NCI-H460 (cell line): ENCODE data around the gene APOL4. TPM values are rescaled to one million over a fixed set of nuclear protein-coding genes. Genes with fewer than 3 reads are reported as not detected.
"Not testable (repeated sequence)": the region's sequence is repeated elsewhere in the genome, so short reads cannot be mapped to it uniquely, and the experiment has no call there.

Experiments used
- DNase-seq: peaks from one replicate; pipeline ENCODE4 v3.0.0-alpha.2; 2016; ENCODE audit warnings: low read depth; ENCODE audit errors: extremely low read depth
- total RNA-seq: library from RNA; depleted of rRNA; stranded (reverse); fragments of >200 nt; shearing (Covaris generic); gene quantifications from 2 replicates; pipeline ENCODE4 v1.2.3, GENCODE V29; 2014

The APOL4 gene
- total RNA-seq, 1 experiment from 2014 or later = not detected

GRCh38 chr22:36232715-36233401 lies 31.2 kb upstream of the APOL4 start:
- no peak for DNase-seq

GRCh38 chr22:36231051-36231450 lies 29.4 kb upstream of the APOL4 start:
- not testable (repeated sequence) for DNase-seq

DNA sequence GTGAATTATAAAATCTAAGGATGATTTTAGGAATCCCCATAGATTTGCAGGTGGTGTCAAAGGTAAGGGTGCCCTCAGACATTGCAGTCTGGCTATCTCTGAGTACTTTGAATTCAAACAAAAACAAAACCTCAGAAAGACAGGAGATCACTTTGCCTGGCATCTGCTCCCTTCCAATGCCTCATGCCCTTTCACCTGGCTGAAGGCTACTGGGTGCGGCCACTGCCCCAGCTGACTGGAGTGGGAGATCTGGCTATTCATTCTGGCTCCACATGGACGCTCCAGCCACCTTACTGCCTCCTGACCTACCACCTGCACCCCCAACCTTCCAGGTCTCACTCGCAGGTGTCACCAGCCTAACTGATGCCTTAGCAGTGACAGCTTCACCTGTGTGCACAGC lies 28.0 kb upstream of the APOL4 start:
- not testable (repeated sequence) for DNase-seq

GRCh38 chr22:36228944-36229343 lies 27.3 kb upstream of the APOL4 start:
- no peak for DNase-seq

DNA sequence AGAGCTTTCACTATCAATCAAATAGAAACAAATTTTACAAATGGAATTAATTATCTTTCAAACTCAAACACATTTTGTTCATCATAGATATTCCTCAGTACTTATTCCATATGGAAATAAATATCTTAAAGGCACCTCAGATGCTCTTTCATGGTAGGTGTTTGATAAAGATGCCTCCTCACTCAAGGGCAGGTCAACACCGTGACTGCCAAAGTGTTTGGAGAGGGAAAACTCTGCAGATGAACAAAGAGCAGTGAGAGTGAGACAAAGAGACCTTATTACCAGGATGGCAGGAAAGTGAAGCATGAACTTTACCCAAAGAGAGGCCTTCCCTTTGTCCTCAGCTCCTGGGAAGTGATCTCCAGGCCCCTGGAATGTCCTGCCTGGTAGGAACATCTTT lies 26.8 kb upstream of the APOL4 start:
- not testable (repeated sequence) for DNase-seq

DNA sequence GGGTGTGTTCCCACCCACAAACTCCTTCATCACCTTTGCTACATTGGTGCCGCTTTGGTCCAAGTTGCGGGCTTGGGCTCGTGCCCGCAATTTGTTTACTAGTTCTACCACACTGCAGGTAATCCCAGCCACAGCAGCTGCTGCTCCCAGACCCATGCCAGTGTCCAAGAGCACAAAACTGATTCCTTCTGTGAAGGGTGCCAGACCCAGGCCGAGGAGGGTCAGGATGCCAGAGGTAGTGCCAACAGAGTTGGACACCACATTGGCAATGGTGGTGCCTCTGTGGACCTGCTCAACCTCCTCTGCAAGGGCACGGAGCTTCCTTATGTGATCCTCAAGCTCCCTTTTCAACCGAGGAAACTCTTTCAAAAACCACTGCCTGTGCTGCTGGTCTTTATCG lies 26.2 kb upstream of the APOL4 start:
- no peak for DNase-seq

DNA sequence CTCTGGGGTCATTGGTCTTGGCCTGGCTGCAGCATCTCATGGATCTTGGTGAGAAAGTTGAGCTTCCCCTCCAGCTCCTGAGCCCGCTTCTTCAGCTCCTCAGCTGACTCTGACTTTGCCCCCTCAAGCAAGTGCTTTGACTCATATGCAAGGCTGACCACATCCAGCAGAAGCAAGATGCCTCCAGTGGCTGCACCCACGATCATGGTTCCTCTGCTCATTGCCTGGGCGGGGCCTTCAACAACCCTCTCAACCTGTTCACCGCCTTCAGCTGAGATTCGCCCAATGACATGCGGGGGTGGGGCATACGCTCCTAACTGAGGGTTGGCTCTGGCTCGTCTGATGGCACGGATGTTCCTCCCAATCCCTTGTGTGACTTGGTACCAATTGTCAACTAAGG lies 25.8 kb upstream of the APOL4 start:
- DNase-seq = no peak

- DNase-seq = no peak
Measured at GRCh38 chr22:36226189-36226588, 24.6 kb upstream of the APOL4 start.

DNA sequence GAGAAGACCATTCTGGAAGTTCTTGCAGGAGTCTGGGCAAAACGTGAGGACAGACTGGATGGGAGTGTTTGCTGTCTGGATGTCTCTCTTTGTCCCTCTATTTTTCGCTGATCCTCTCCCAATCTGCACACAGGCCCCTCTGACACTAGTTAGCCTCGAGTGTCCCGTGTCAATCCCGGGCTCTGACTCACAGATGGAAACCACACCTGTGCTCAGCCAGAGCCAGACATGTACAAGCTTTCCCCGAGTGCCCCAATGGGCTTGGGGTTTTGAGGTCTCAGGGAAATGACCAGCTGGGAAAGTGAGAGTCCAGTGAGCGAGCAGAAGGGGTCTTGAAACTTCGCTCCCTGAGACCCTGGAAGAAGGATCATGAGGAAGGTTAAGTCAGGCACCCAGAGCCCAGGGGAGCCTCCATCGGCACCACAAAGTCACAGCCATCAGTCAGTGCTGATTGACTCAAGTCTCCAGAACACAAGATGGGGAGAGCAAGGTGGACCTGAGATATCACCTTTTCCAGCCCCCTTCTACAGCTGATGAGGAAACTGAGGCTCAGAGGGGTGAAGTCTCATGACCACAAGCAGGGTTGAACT lies 23.8 kb upstream of the APOL4 start:
- DNase-seq = no peak

DNA sequence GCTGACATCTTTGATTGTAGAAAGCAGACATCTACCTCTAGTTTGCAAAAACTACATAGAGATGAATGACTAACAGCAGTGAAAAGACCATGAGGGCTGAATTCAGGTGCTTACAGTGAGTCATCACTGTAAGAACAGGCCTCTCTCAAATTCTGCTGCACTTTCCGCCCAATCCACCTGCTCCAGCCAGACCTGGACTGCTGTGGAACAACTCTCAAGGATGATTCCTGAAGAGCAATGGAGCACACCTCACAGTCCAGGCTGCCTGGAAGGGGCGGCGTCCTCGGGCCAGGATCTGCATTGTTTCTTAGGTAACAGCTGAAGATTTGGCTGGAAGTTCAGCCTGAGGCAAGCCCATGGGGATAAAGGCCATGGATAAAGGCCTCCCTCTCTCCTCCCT lies 22.6 kb upstream of the APOL4 start:
- DNase-seq = no peak

- DNase-seq = no peak
Measured at GRCh38 chr22:36223504-36223903, 21.9 kb upstream of the APOL4 start.

GRCh38 chr22:36222887-36223450 lies 21.4 kb upstream of the APOL4 start:
- DNase-seq = no peak

- DNase-seq = peak; percentile 22
Measured at GRCh38 chr22:36221799-36222751, 20.5 kb upstream of the APOL4 start.

DNA sequence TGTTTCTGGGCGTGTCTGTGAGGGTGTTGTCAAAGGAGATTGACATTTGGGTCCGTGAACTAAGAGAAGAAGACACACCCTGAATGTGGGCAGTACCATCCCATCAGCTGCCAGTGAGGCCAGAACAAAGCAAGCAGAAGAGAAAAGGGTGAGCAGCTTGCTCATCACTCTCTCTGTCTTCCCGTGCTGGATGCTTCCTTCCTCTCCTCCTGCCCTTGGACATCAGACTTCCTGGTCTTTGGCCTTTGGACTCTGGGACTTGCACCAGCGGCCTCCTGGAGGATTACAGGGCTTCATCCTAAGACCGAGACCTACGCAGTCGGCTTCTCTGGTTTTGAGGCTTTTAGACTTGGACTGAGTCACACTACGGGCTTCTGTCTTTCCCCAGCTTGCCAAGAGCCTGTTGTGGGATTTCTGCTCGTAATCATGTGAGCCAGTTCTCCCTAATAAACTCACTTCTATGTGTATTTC lies 18.9 kb upstream of the APOL4 start:
- peak; percentile 14 for DNase-seq

GRCh38 chr22:36218648-36219193 lies 17.1 kb upstream of the APOL4 start:
- no peak for DNase-seq

DNA sequence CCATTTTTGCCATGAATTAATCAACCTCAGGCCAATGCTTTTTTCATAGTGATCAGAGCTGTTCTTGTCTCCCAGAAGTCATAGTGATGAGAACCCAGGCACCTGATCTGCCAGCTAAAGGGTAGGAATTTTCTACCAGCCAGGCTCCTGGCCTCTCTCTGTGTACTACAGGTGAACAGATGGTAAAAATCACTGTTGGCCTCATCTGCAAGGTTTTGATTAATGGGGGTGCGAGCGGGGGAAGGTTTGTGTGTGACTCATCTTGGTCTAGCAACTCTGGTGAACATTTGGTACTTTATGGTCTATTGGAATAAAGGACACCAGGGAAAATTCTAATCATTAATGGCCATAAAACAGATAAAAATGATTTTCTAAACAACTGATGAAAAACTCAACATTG lies 14.4 kb upstream of the APOL4 start:
- no peak for DNase-seq

DNA sequence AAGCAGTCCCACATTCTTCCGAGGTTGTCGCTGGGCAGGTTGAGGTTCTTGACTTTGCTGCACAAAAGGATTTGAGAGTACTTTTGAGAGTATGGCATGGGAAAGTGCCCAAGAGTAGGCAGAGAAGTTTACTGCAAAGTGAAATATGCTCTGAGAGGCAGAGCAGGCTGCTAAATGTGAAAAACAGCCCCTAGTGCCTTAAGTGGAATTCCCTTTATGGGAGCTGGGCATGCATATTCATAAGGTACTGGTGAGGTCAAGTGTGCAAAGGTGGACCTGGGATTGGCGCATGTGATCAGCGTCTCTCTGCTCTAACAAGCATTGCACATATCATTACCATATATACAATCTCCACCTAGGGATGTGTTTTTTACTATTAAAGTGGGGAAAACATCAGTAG lies 12.0 kb upstream of the APOL4 start:
- no peak for DNase-seq

GRCh38 chr22:36212901-36213300 lies 11.3 kb upstream of the APOL4 start:
- DNase-seq = no peak

DNA sequence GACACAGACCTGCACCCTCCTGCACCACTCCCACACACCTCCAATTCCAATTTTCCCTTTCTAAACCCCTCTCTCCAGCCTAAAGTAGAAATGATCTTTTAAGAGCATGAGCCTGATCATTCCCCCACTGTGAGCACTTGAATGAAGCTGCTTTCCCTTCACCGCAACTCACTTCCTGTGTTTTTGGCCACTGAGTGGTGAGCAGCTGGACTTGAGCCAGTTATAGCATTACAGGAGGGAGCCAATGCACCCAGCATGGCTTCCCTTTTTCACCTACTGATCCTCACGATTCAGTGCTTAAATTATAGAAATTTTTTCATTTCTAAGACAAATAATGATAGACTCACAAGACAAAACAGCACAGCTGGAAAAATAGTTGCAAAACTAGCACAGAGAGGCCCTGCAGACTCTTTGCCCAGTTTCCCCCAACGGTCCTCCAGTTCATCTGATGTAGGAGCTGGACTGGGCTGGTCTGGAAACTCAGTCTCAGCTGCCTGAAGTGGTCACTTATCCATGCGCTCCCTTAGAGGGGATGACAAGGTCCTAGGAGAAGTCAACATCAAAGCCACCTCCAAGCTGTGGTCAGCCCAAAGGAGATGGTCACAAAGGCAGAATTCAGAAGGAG lies 9.7 kb upstream of the APOL4 start:
- no peak for DNase-seq

GRCh38 chr22:36210224-36210623 lies 8.6 kb upstream of the APOL4 start:
- no peak for DNase-seq
